GM23248 (cell line): Measurements from ENCODE around the gene LMF1. TPM values are rescaled to one million over a fixed set of nuclear protein-coding genes. Genes with fewer than 3 reads are reported as not detected.
A peak's percentile ranks its signal among the peaks of the same experiment; 100 is the strongest.

Experiments used
- DNase-seq: peaks from one replicate; pipeline ENCODE4 v3.0.0-alpha.2; 2015
- H2AFZ ChIP-seq: fragments of 200-600 bp; sonication (generic); 2 replicates; pipeline ENCODE4 v1.6.1; 2016; ENCODE audit warnings: antibody characterized with exemption
- H3F3A ChIP-seq: fragments of 200-600 bp; sonication (generic); 2 replicates; pipeline ENCODE4 v1.6.1; 2016; ENCODE audit warnings: mild to moderate bottlenecking, antibody characterized with exemption, mixed run types; ENCODE audit not compliant: insufficient read depth
- H3K27ac ChIP-seq: fragments of 200-600 bp; sonication (generic); 2 replicates; pipeline ENCODE4 v1.5.1; 2016; ENCODE audit warnings: mild to moderate bottlenecking
- H3K27me3 ChIP-seq: fragments of 200-600 bp; sonication (generic); replicated peaks from 2 replicates; pipeline ENCODE4 v1.6.1; 2016; ENCODE audit warnings: mild to moderate bottlenecking; ENCODE audit not compliant: insufficient read depth
- H3K36me3 ChIP-seq: fragments of 200-600 bp; sonication (generic); 2 replicates; pipeline ENCODE4 v1.6.1; 2016; ENCODE audit warnings: low read depth, mild to moderate bottlenecking
- H3K4me1 ChIP-seq: fragments of 200-600 bp; sonication (generic); 2 replicates; pipeline ENCODE4 v1.6.1; 2016; ENCODE audit warnings: mild to moderate bottlenecking; ENCODE audit not compliant: insufficient read depth
- H3K4me2 ChIP-seq: fragments of 200-600 bp; sonication (generic); one replicate; pipeline ENCODE4 v1.6.1; 2016; ENCODE audit warnings: mild to moderate bottlenecking; ENCODE audit not compliant: unreplicated experiment
- H3K4me3 ChIP-seq: fragments of 200-600 bp; sonication (generic); 2 replicates; pipeline ENCODE4 v1.5.1; 2016; ENCODE audit warnings: mild to moderate bottlenecking
- H3K79me2 ChIP-seq: fragments of 200-600 bp; sonication (generic); 2 replicates; pipeline ENCODE4 v1.6.1; 2016; ENCODE audit warnings: mild to moderate bottlenecking; ENCODE audit not compliant: insufficient read depth
- H3K9ac ChIP-seq: fragments of 200-600 bp; sonication (generic); 2 replicates; pipeline ENCODE4 v1.6.1; 2016; ENCODE audit warnings: mild to moderate bottlenecking
- H3K9me2 ChIP-seq: fragments of 200-600 bp; sonication (generic); 2 replicates; pipeline ENCODE4 v1.6.1; 2016; ENCODE audit warnings: mixed run types, mild to moderate bottlenecking, moderate library complexity; ENCODE audit not compliant: insufficient read depth
- H3K9me3 ChIP-seq: fragments of 200-600 bp; sonication (generic); one replicate; pipeline ENCODE4 v1.6.1; 2017; ENCODE audit warnings: low read depth
- H4K20me1 ChIP-seq: fragments of 200-600 bp; sonication (generic); 2 replicates; pipeline ENCODE4 v1.6.0; 2016; ENCODE audit not compliant: insufficient read depth
- EZH2 ChIP-seq: fragments of 200-600 bp; sonication (generic); IDR thresholded peaks from 2 replicates; pipeline ENCODE4 v1.6.1; 2018; ENCODE audit warnings: antibody characterized with exemption, mild to moderate bottlenecking; ENCODE audit not compliant: insufficient read depth, poor library complexity, severe bottlenecking
- EZH2phosphoT487 ChIP-seq: fragments of 200-600 bp; sonication (generic); IDR thresholded peaks from 2 replicates; pipeline ENCODE4 v1.6.1; 2018; ENCODE audit warnings: antibody characterized with exemption, moderate library complexity, mild to moderate bottlenecking, low read depth; ENCODE audit not compliant: insufficient read depth
- WGBS, 2 experiments: methylation state at CpG; one replicate each; pipeline ENCODE4 v1.1.6; 2015 to 2017; ENCODE audit warnings: low lambda C conversion rate in 2 of 2, low coverage in 1 of 2; ENCODE audit errors: missing lambda C conversion rate in 2 of 2; 5-methylcytosine and 5-hydroxymethylcytosine counted together
- in situ Hi-C: fragments of 300-500 bp; cut with MboI; formaldehyde crosslinking; loops from 2 replicates; pipeline ENCODE4 v1.15.0; 2020
- polyA plus RNA-seq: library from polyadenylated mRNA; unstranded; fragments of >200 nt; fragmentation: Nextera tagmentation; extraction: Ambion mirVana; gene quantifications from 2 replicates; pipeline ENCODE4 v1.2.1, GENCODE V29; 2016
- total RNA-seq: library from RNA; depleted of rRNA; stranded (reverse); fragments of >200 nt; shearing (Covaris generic); gene quantifications from 2 replicates; pipeline ENCODE4 v1.2.3, GENCODE V29; 2014

Gene LMF1
- total and polyA plus RNA-seq, 2 experiments from 2014 or later, result 23.1 to 53.0 TPM

DNA sequence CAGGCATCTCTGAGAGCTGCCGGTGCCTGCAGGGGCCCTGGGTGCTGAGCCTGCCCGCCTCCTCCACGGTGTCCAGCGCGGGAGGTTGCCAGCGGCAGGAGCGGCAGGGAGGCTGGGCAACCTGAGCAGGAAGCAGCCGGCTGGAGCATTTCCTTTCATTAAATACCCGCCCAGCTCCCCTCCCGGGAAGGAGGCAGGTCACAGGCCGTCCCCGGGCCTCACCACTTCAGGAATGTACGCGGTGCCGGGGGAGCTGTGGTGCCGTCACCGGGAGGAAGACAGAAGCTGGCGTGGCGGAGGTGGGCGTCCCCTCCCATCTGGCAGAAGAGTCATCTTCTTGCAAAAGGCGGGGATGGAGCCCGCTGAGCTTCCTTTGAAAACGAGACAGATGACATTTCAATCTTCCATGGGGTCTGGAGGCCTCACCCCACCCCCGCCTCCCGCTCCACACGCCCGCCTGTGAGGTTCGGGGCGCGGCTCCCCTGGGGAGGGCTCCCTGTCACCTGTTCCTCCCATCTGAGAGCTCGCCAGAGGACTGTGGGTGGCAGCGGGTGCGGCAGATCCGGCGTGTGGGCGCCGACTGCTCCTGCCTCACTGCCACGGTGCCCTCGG lies 26.8 kb upstream of the LMF1 start:
- no peak overlapping the region for H3K27ac ChIP-seq
- H3F3A ChIP-seq, result no peaks in the 10 kb centered on the region
- no peaks in the 10 kb centered on the region for H3K36me3 ChIP-seq
- H3K79me2 ChIP-seq, result no peaks in the 10 kb centered on the region
- no peaks in the 10 kb centered on the region for H3K4me1 ChIP-seq
- H2AFZ ChIP-seq, result no peak overlapping the region
- H3K9ac ChIP-seq, result no peak overlapping the region
- in situ Hi-C loops, result no loop called here
- peaks cover 20% of the 10 kb centered on the region for H3K27me3 ChIP-seq
- DNase-seq, result peak; percentile 42
- TF ChIP-seq EZH2phosphoT487, result no peak
- no peak for TF ChIP-seq EZH2
- no peaks in the 10 kb centered on the region for H3K9me3 ChIP-seq
- no peaks in the 10 kb centered on the region for H4K20me1 ChIP-seq
- H3K4me2 ChIP-seq, result no peak overlapping the region
- H3K9me2 ChIP-seq, result no peaks in the 10 kb centered on the region
- no peak overlapping the region for H3K4me3 ChIP-seq
- WGBS, 2 experiments, result 16 to 29% methylated on average over 28 to 39 of the region's 39 CpGs

DNA sequence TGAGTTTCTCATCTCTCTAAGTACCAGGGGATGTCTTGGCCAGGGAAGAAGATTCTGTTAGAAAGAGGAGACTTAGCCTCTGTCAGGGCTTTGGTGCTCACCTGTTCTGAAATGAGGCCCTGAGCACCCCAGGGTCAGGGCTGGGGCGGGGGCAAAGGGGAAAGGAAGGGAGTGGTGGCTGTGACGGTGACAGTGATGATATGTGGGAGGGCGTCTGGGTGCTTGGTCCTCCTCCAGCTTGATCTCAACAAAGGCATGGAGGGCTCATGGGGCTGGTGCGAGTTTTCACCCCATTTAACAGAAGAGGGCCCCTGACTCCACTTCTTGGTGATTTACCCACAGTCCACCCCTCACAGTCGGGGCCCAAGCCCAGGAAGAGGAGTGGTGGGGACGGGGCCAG lies 25.9 kb upstream of the LMF1 start:
- Histone ChIP-seq H4K20me1 (no peaks in the 10 kb centered on the region), H3K9me2 (no peaks in the 10 kb centered on the region), H3K9ac (no peak overlapping the region), H3K27ac (no peak overlapping the region), H3K9me3 (no peaks in the 10 kb centered on the region), H3K4me2 (no peak overlapping the region), H3F3A (no peaks in the 10 kb centered on the region), H3K4me1 (no peaks in the 10 kb centered on the region), H2AFZ (no peak overlapping the region), H3K36me3 (no peaks in the 10 kb centered on the region), H3K4me3 (no peak overlapping the region), H3K79me2 (no peaks in the 10 kb centered on the region), H3K27me3 (peaks cover 18% of the 10 kb centered on the region)
- DNase-seq, result no peak
- TF ChIP-seq EZH2phosphoT487 (no peak), EZH2 (no peak)
- WGBS, 2 experiments, result 43 to 46% methylated on average over 6 of the region's 6 CpGs
- in situ Hi-C loops, result no loop called here

DNA sequence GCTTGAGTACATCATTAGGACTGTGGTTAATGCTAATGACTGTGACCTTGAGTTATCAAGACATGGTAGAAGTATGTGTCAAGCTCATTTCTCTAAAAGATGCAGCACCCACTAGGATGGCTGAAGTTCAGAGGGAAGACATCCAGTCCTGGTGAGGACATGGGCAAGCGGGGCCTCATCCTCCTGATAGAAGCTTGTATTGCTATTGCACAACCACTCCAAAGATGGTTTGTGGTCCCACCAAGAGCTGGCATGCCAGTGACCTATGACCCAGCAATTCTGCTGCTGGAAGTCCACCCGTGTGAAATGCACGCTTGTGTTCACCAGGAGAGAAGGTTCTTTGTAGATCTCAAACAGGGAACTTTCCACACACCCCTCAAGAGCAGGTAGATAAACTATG lies 25.0 kb upstream of the LMF1 start:
- Histone ChIP-seq H3K79me2 (no peaks in the 10 kb centered on the region), H4K20me1 (no peaks in the 10 kb centered on the region), H3K9me3 (no peaks in the 10 kb centered on the region), H3K9ac (no peak overlapping the region), H3K4me1 (no peaks in the 10 kb centered on the region), H3F3A (no peaks in the 10 kb centered on the region), H2AFZ (no peak overlapping the region), H3K4me2 (no peak overlapping the region), H3K27ac (no peak overlapping the region), H3K9me2 (no peaks in the 10 kb centered on the region), H3K27me3 (peaks cover 15% of the 10 kb centered on the region), H3K4me3 (no peak overlapping the region), H3K36me3 (no peaks in the 10 kb centered on the region)
- in situ Hi-C loops, result no loop called here
- no peak for DNase-seq
- WGBS, 2 experiments, result 69 to 86% methylated on average over 3 of the region's 3 CpGs
- TF ChIP-seq EZH2, result no peak
- no peak for TF ChIP-seq EZH2phosphoT487

DNA sequence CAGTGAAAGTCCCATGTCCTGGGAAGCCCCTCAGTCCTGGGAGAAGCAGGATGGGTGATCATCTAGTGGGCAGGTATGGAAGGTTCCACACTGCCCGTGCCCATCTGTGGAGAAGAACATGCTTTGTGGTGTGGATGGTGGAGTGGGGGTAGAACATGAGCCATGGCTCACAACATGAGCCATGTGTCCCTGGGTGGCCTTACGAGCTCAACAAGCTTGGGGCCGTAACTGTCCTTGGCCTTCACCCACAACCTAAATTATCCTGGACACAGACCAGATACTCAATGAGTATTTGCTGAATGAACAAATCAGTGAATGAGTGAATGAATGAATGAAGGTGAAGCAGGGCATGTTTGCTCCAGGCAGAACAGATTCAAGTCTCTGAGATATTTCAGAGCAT lies 24.3 kb upstream of the LMF1 start:
- in situ Hi-C loops, result no loop called here
- no peaks in the 10 kb centered on the region for H3F3A ChIP-seq
- peak; percentile 48 for DNase-seq

More for the DNA sequence above, 24.3 kb upstream of the LMF1 start:
- no peak overlapping the region for H3K4me2 ChIP-seq
- no peaks in the 10 kb centered on the region for H3K9me3 ChIP-seq
- no peaks in the 10 kb centered on the region for H3K36me3 ChIP-seq
- H3K4me1 ChIP-seq, result no peaks in the 10 kb centered on the region
- no peaks in the 10 kb centered on the region for H3K79me2 ChIP-seq
- no peaks in the 10 kb centered on the region for H4K20me1 ChIP-seq
- no peak for TF ChIP-seq EZH2phosphoT487
- no peak for TF ChIP-seq EZH2
- H3K9me2 ChIP-seq, result no peaks in the 10 kb centered on the region
- H3K27ac ChIP-seq, result no peak overlapping the region
- no peak overlapping the region for H3K9ac ChIP-seq
- no peak overlapping the region for H3K4me3 ChIP-seq
- H2AFZ ChIP-seq, result no peak overlapping the region
- H3K27me3 ChIP-seq, result peaks cover 15% of the 10 kb centered on the region
- WGBS, 2 experiments, result 53 to 55% methylated on average over 3 of the region's 3 CpGs
